HCT116 (cell line): Measurements from ENCODE around the gene ADM5. TPM values are rescaled to one million over a fixed set of nuclear protein-coding genes. Genes with fewer than 3 reads are reported as not detected.
A peak's percentile ranks its signal among the peaks of the same experiment; 100 is the strongest.

Experiments used
- ATAC-seq: fragments of 200-7000 bp; cut with Tn5 transposase; 2 replicates; pipeline ENCODE4 v1.9.1; 2020; ENCODE audit warnings: mild to moderate bottlenecking, moderate library complexity
- BruUV-seq: library from RNA; stranded (reverse); fragments of 400-500 nt; replicated peaks from 2 replicates; lab custom pipeline; 2021; lab: Mats Ljungman, UMichigan
- CTCF ChIA-PET: fragments of 300-600 bp; sonication (Branson Sonifier 250); formaldehyde crosslinking; loops from one replicate; lab custom pipeline; 2021; ENCODE audit warnings: antibody characterized with exemption; lab: Charles Lee
- POLR2A ChIA-PET: fragments of 300-600, 350-600 bp; sonication (Branson Sonifier 250); formaldehyde crosslinking; loops from one replicate; lab custom pipeline; 2021; ENCODE audit warnings: antibody characterized with exemption; lab: Charles Lee
- RAD21 ChIA-PET, 2 experiments: fragments of 300-600 bp; sonication (Branson Sonifier 250); formaldehyde crosslinking; loops; one replicate each; lab custom pipeline; 2023; ENCODE audit warnings: low total read pairs in 2 of 2; ENCODE audit not compliant: uncharacterized antibody in 2 of 2, unreplicated experiment in 2 of 2, low non-redundant PET in 1 of 2; lab: Charles Lee
- DNase-seq: peaks from one replicate; pipeline ENCODE4 v3.0.0-alpha.2; 2010; ENCODE audit warnings: low read depth, low spot score
- H2AFZ ChIP-seq: fragments of 200-600 bp; shearing (Covaris generic), sonication (generic); 2 replicates; pipeline ENCODE4 v1.6.1; 2017; ENCODE audit warnings: low read depth, mixed run types, mixed read lengths, antibody characterized with exemption, low read length; ENCODE audit not compliant: poor library complexity, severe bottlenecking
- H3K27ac ChIP-seq: 2 replicates; pipeline ENCODE4 v1.5.1; 2012; ENCODE audit warnings: low read depth, low read length
- H3K27me3 ChIP-seq: fragments of 200-600 bp; sonication (generic); 2 replicates; pipeline ENCODE4 v1.6.1; 2016; ENCODE audit warnings: mixed run types, low read length, mixed read lengths; ENCODE audit not compliant: insufficient read depth
- H3K36me3 ChIP-seq, 2 experiments: fragments of 200-500 bp in 1 of 2; fragments of 200-600 bp in 1 of 2; sonication (Bioruptor generic) in 1 of 2; sonication (generic) in 1 of 2; 2 replicates each; pipeline versions ENCODE4 v1.5.1 to v1.6.1; 2014 to 2016; ENCODE audit warnings: low read length in 2 of 2, inconsistent platforms in 1 of 2, mixed read lengths in 1 of 2, mixed run types in 1 of 2; ENCODE audit not compliant: insufficient read depth in 2 of 2, control insufficient read depth in 1 of 2
- H3K4me1 ChIP-seq, 2 experiments: fragments of 200-600 bp in 1 of 2; sonication (generic) in 1 of 2; 2 replicates each; pipeline versions ENCODE4 v1.5.1 to v1.6.1; 2012 to 2017; ENCODE audit warnings: low read length in 2 of 2, inconsistent platforms in 1 of 2, mild to moderate bottlenecking in 1 of 2, mixed read lengths in 1 of 2, mixed run types in 1 of 2, moderate library complexity in 1 of 2; ENCODE audit not compliant: insufficient read depth in 2 of 2, control insufficient read depth in 1 of 2
- H3K4me2 ChIP-seq: fragments of 200-600 bp; sonication (generic); 2 replicates; pipeline ENCODE4 v1.6.1; 2017; ENCODE audit warnings: mixed run types, low read length, mixed read lengths
- H3K4me3 ChIP-seq, 2 experiments: fragments of 200-600 bp in 1 of 2; sonication (generic) in 1 of 2; replicated peaks in 1 of 2; 2 replicates each; pipeline ENCODE4 v1.5.1; 2011 to 2016; ENCODE audit warnings: low read length in 2 of 2, control low read depth in 1 of 2, low read depth in 1 of 2, mild to moderate bottlenecking in 1 of 2, mixed read lengths in 1 of 2, mixed run types in 1 of 2
- H3K79me2 ChIP-seq: fragments of 200-600 bp; sonication (generic); 2 replicates; pipeline ENCODE4 v1.6.1; 2017; ENCODE audit warnings: mild to moderate bottlenecking, mixed run types, low read length, moderate library complexity, mixed read lengths; ENCODE audit not compliant: insufficient read depth
- H3K9ac ChIP-seq: fragments of 200-600 bp; sonication (generic); 2 replicates; pipeline ENCODE4 v1.6.1; 2016; ENCODE audit warnings: low read length, mixed read lengths
- H3K9me2 ChIP-seq: fragments of 200-600 bp; sonication (generic), shearing (Covaris generic); 2 replicates; pipeline ENCODE4 v1.6.1; 2017; ENCODE audit warnings: mixed run types, mild to moderate bottlenecking, moderate library complexity; ENCODE audit not compliant: insufficient read depth
- H3K9me3 ChIP-seq, 2 experiments: fragments of 200-500 bp in 1 of 2; fragments of 200-600 bp in 1 of 2; sonication (Bioruptor generic) in 1 of 2; sonication (generic) in 1 of 2; 2 replicates each; pipeline ENCODE4 v1.6.1; 2014 to 2017; ENCODE audit warnings: low read length in 2 of 2, mixed read lengths in 2 of 2, inconsistent platforms in 1 of 2, low read depth in 1 of 2, mild to moderate bottlenecking in 1 of 2, mixed run types in 1 of 2, moderate library complexity in 1 of 2; ENCODE audit not compliant: control insufficient read depth in 1 of 2, insufficient read depth in 1 of 2
- H4K20me1 ChIP-seq: fragments of 200-600 bp; sonication (generic), shearing (Covaris generic); 2 replicates; pipeline ENCODE4 v1.6.1; 2017; ENCODE audit warnings: mixed run types, mild to moderate bottlenecking, moderate library complexity; ENCODE audit not compliant: insufficient read depth
- EZH2 ChIP-seq: fragments of 200-600 bp; sonication (generic); IDR thresholded peaks from 2 replicates; pipeline ENCODE4 v1.6.1; 2017; ENCODE audit warnings: antibody characterized with exemption, mixed run types
- FOSL1 ChIP-seq: IDR thresholded peaks from 2 replicates; pipeline ENCODE4 v1.6.1; 2012; ENCODE audit warnings: low read depth
- RAD21 ChIP-seq: IDR thresholded peaks from 2 replicates; pipeline ENCODE4 v1.6.1; 2012; ENCODE audit warnings: low read depth, mild to moderate bottlenecking
- SP1 ChIP-seq: IDR thresholded peaks from 2 replicates; pipeline ENCODE4 v1.6.1; 2012; ENCODE audit warnings: low read depth
- SRF ChIP-seq: IDR thresholded peaks from 2 replicates; pipeline ENCODE4 v1.6.1; 2012; ENCODE audit warnings: low read depth
- ZNF274 ChIP-seq: fragments of 200-500 bp; sonication (Bioruptor generic); IDR thresholded peaks from 2 replicates; pipeline ENCODE4 v1.6.1; 2014; ENCODE audit warnings: mild to moderate bottlenecking, low read depth, low read length, inconsistent platforms
- intact Hi-C: fragments of 100-400 bp; cut with micrococcal nuclease; formaldehyde crosslinking; loops from 2 replicates; pipeline ENCODE4 v1.10.0; 2022
- total RNA-seq: library from RNA; stranded (reverse); gene quantifications from one replicate; pipeline ENCODE4 v1.2.1, GENCODE V29; 2021; ENCODE audit not compliant: unreplicated experiment
- TF ChIP-seq, protein P1 (sequence below): IDR thresholded peaks from 2 replicates; pipeline ENCODE4 v1.6.1; 2012
- TF ChIP-seq, protein P2 (sequence below): IDR thresholded peaks from 2 replicates; pipeline ENCODE4 v1.6.1; 2012
- TF ChIP-seq, protein P3 (sequence below): IDR thresholded peaks from 2 replicates; pipeline ENCODE4 v1.6.1; 2012; ENCODE audit warnings: low read depth
- TF ChIP-seq, protein P4 (sequence below), 3 experiments: fragments of 200-600 bp in 1 of 3; sonication (generic) in 1 of 3; IDR thresholded peaks in 2 of 3; conservative IDR thresholded peaks in 1 of 3; 2 replicates each; pipeline ENCODE4 v1.5.1; 2012 to 2017; ENCODE audit warnings: low read depth in 2 of 3, low read length in 2 of 3, antibody characterized with exemption in 1 of 3, borderline replicate concordance in 1 of 3, control low read depth in 1 of 3, mild to moderate bottlenecking in 1 of 3, mixed read lengths in 1 of 3, mixed run types in 1 of 3, moderate library complexity in 1 of 3; ENCODE audit not compliant: insufficient read depth in 1 of 3

The ADM5 gene
- total RNA-seq, 1 experiment from 2014 or later: 12.1 TPM

DNA sequence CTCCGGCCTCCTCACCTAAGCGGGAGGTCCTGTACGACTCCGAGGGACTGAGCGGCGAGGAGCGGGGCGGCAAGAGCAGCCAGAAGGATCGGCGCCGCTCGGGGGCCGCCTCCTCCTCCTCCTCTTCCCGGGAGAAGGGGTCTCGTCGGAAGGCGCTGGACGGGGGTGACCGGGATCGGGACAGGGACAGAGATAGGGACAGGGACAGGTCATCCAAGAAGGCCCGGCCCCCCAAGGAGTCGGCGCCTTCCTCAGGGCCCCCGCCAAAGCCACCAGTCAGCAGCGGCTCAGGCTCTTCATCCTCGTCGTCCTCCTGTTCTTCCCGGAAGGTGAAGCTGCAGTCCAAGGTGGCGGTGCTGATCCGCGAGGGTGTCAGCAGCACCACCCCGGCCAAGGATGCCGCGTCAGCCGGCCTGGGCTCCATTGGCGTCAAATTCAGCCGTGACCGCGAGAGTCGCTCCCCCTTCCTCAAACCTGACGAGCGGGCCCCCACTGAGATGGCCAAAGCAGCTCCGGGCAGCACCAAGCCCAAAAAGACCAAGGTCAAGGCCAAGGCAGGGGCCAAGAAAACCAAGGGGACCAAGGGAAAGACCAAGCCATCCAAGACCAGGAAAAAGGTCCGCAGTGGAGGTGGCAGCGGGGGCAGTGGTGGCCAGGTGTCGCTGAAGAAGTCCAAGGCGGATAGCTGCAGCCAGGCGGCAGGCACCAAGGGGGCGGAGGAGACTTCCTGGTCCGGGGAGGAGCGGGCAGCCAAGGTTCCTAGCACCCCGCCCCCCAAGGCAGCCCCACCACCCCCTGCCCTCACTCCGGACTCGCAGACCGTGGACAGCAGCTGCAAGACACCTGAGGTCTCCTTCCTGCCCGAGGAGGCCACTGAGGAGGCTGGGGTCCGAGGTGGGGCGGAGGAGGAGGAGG lies 36.6 kb upstream of the ADM5 start:
- no peaks in the 10 kb centered on the region for H3K9me2 ChIP-seq
- H2AFZ ChIP-seq: no peak overlapping the region
- TF ChIP-seq ZNF274 (no peak), FOSL1 (no peak), SP1 (no peak), RAD21 (no peak), SRF (no peak), EZH2 (no peak)
- TF ChIP-seq, protein P1, sequence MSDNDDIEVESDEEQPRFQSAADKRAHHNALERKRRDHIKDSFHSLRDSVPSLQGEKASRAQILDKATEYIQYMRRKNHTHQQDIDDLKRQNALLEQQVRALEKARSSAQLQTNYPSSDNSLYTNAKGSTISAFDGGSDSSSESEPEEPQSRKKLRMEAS: no peak
- TF ChIP-seq, protein P2, sequence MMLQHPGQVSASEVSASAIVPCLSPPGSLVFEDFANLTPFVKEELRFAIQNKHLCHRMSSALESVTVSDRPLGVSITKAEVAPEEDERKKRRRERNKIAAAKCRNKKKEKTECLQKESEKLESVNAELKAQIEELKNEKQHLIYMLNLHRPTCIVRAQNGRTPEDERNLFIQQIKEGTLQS: no peak
- TF ChIP-seq, protein P3, sequence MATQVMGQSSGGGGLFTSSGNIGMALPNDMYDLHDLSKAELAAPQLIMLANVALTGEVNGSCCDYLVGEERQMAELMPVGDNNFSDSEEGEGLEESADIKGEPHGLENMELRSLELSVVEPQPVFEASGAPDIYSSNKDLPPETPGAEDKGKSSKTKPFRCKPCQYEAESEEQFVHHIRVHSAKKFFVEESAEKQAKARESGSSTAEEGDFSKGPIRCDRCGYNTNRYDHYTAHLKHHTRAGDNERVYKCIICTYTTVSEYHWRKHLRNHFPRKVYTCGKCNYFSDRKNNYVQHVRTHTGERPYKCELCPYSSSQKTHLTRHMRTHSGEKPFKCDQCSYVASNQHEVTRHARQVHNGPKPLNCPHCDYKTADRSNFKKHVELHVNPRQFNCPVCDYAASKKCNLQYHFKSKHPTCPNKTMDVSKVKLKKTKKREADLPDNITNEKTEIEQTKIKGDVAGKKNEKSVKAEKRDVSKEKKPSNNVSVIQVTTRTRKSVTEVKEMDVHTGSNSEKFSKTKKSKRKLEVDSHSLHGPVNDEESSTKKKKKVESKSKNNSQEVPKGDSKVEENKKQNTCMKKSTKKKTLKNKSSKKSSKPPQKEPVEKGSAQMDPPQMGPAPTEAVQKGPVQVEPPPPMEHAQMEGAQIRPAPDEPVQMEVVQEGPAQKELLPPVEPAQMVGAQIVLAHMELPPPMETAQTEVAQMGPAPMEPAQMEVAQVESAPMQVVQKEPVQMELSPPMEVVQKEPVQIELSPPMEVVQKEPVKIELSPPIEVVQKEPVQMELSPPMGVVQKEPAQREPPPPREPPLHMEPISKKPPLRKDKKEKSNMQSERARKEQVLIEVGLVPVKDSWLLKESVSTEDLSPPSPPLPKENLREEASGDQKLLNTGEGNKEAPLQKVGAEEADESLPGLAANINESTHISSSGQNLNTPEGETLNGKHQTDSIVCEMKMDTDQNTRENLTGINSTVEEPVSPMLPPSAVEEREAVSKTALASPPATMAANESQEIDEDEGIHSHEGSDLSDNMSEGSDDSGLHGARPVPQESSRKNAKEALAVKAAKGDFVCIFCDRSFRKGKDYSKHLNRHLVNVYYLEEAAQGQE: no peak
- TF ChIP-seq, protein P4, sequence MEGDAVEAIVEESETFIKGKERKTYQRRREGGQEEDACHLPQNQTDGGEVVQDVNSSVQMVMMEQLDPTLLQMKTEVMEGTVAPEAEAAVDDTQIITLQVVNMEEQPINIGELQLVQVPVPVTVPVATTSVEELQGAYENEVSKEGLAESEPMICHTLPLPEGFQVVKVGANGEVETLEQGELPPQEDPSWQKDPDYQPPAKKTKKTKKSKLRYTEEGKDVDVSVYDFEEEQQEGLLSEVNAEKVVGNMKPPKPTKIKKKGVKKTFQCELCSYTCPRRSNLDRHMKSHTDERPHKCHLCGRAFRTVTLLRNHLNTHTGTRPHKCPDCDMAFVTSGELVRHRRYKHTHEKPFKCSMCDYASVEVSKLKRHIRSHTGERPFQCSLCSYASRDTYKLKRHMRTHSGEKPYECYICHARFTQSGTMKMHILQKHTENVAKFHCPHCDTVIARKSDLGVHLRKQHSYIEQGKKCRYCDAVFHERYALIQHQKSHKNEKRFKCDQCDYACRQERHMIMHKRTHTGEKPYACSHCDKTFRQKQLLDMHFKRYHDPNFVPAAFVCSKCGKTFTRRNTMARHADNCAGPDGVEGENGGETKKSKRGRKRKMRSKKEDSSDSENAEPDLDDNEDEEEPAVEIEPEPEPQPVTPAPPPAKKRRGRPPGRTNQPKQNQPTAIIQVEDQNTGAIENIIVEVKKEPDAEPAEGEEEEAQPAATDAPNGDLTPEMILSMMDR (IDR thresholded peaks at IDR 0.05 in 2 of 3, conservative IDR thresholded peaks at IDR 0.05 in 1 of 3; ENCODE audit: borderline replicate concordance in 1 of 3, insufficient read depth in 1 of 3, low read depth in 2 of 3, low read length in 2 of 3): no peak
- CTCF ChIA-PET: no interaction called here
- H3K79me2 ChIP-seq: peaks cover 28% of the 10 kb centered on the region; the same call in 1 of the 2 replicates
- no peak overlapping the region for H3K27ac ChIP-seq
- H3K9ac ChIP-seq: no peak overlapping the region
- no peaks in the 10 kb centered on the region for H3K27me3 ChIP-seq
- H3K36me3 ChIP-seq: peaks cover 36 to 38% of the 10 kb centered on the region in 2 experiments; a peak in 3 of 4 replicates
- RAD21 ChIA-PET: no interaction called here
- H3K9me3 ChIP-seq: no peaks in the 10 kb centered on the region
- no peak overlapping the region for H3K4me3 ChIP-seq
- H4K20me1 ChIP-seq: no peaks in the 10 kb centered on the region
- H3K4me1 ChIP-seq: no peaks in the 10 kb centered on the region
- DNase-seq (no peak), ATAC-seq (no peak)
- intact Hi-C loops: no loop called here
- TSS peak; percentile 34 for BruUV-seq
- POLR2A ChIA-PET: no interaction called here
- H3K4me2 ChIP-seq: no peak overlapping the region
